GF-D8 (cell line): ENCODE data around the gene DDX41.
A peak's percentile ranks its signal among the peaks of the same experiment; 100 is the strongest.
"Not testable (repeated sequence)": the region's sequence is repeated elsewhere in the genome, so short reads cannot be mapped to it uniquely, and the experiment has no call there.

ENCODE experiments used
- DNase-seq: peaks from one replicate; lab custom pipeline; 2025; lab: John Stamatoyannopoulos, UW

The DDX41 gene

GRCh38 chr5:177498013-177498787 is 18.6 kb downstream of the DDX41 start:
- no peak for DNase-seq

DNA sequence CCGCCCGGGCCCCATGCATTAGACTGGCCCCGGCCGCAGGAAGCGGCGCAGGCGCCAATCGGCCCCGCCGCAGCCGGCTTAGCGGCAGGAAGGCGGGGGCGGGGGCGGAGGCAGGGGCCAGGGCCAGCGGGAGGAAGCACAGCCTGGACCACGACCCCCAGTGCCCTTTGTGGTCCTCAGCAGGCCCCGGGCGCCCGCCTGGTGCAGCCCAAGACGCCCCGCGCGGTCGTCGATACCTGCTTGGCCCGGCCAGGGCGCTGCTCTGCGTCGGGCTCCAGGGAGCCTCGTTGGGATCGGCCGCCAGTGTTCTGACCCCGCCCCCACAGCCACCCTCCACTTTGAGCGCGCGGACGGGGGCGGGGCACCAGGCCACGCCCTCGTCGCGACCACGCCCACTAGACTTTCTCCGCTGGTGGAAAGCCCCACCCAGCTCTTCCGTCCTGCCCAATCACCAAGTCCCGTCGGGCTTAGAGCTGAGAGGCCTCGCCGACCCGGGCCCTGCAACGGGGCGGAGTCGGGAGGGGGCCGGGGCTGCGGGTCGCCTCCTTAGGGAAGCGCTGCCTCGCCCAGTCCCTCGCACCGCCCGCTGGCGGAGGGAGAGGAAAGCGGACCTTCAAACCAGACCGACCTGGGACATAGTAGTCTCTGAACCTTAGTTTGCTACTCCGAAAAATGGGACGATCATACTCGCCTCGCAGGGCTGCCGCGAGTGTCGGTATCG is 19.3 kb downstream of the DDX41 start, which contains the start of gene PDLIM7:
PDLIM7 (minus strand) TSS at position 313 of the 721 bp plus-strand sequence. CDS start 1,092 bp downstream, outside the sequence.
- DNase-seq: peak; percentile 89

DNA sequence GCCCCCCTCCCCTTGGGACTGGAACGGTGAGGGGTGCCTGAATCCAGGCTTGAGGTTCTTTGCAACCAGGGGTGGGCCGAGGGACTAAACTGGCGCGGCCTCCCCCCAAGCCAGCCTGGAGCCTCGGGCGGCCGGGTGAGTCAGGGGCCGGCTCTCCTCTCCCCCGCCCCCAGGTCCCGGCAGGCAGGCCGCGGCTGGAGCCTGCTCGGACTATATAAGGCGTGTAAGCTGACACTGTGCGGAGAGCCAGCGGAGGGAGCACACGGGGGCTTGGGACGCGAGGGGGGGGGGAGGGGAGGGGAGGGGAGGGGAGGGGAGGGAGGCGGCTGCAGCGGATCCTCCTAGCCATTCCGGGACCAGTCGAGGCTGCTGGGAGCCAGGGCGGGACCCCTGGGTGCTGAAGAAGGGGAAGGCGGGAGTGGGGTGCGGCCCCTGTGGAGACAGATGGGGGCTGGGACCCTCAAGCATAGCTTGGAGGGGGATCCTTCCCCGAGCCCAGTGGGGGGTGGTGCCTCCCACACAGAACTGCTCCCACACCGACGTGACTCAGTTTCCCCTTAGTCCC is 20.0 kb downstream of the DDX41 start:
- DNase-seq: no peak

DNA sequence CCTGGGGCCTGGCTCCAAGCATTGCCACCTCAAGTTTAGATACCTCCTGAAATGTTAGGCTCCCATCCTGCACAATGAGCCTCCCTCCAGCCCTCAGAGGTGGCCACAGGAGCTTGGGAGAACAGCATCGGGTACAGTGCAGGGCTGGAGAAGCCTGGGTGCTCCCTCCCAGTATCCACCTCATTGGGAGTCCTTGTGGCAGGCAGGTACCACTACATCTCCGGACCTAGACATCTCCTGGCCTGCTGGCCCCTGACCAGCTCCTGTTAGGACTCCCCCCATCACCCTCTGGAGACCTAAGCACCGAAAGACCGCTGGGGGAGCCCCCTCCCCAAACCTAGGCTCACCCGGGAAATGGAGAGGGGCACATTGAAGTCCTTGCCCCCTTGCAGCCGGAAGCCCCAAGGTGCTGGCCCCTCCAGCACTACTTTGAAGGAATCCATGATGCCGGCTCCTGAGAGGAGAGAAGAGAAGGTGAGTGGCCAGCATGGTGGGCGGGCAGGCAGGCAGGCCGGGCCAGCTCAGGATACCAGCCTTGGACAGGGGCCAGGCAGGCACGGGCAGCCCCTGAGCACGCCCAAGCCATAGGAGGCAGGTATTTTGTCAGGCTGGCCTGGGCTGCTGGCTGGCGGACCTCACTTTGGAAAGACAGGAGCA is 20.6 kb downstream of the DDX41 start:
- no peak for DNase-seq

GRCh38 chr5:177495243-177496060 is 21.3 kb downstream of the DDX41 start:
- DNase-seq: no peak

DNA sequence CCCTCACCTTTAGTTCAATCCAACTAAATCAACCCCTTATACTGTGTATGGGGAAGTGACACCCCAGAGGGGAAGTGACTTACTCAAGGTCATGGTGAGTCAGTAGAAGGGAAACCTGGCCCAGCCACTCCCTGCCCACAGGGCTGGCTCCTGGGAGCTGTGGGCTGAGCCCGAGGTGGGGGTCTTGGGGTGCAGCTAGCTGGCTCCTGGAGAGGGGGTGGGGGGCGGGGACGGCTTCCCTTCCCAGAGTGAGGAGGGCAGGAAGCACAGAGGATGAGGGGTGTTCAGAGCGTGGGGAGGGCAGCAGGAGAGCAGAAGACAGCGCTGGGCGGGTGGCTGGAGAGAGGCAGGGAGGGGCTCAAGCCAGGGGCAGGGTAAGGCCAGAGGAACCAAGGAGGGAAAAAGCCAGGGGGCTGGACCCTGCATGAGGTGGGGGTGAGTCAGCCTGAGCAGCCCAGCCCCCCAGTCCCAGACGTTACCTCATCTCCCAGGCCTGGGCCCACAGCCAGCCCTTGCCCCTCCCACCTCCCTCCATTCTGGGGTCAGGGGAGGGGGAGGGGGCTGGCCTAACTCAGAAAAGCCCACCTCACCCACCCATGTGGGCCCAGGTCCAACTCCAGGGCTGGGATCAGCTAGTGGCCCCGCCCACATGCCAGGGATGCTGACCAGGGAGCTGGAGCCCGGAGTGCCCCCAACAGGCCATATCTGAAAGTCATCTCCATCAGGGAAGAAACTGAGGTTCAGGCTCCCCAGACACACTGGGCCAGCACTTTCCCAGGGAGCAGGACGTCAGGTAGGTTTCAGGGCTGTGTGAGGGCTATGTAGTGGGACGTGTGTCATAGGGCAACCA is 22.2 kb downstream of the DDX41 start:
- DNase-seq: peak; percentile 58

DNA sequence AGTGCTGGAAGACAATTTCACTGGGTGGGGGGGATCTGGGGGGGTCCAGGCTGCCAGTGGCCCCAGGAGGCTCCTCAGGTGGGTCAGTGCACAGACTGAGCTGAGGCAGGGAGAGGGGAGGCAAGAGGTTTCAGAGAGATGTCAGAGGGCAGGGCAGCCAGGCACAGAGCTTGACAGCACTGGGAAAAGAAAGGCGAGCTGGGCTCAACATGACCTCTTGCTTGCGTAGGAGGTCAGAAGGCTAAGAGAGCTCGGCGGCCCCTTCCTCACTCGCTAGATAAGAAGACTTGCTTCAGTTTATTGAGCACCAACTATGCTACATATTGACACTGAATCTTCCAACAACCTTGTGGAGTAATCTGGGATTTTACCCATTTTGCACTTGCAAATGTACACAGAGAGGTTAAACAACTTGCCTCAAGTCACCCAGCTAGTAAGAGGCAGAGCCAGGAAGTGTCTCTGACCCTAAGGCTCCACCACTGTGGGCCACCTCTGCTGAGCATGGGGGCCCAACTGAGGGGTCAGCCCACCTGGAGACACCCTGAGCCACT is 22.9 kb downstream of the DDX41 start:
- DNase-seq: no peak

DNA sequence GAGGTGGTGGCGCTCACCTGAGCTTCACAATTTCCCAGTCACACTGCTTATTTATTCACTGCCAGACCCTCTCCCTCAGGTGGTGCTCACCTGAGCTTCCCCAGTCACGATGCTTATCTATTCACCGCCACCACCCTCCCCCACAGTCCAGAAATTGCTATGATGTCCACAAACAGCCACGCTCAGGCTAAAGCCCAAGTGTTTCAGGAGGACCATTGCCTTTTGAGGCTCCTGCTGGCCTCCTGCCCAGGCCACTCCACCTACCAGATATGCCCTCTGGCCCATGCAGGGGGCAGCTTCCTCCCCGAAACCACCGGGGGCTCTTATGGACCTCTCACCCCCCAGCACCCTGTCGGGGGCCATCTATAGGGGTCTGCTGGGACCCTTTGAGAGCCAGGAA is 23.9 kb downstream of the DDX41 start:
- DNase-seq: no peak

GRCh38 chr5:177491983-177492746 is 24.6 kb downstream of the DDX41 start:
- no peak for DNase-seq

DNA sequence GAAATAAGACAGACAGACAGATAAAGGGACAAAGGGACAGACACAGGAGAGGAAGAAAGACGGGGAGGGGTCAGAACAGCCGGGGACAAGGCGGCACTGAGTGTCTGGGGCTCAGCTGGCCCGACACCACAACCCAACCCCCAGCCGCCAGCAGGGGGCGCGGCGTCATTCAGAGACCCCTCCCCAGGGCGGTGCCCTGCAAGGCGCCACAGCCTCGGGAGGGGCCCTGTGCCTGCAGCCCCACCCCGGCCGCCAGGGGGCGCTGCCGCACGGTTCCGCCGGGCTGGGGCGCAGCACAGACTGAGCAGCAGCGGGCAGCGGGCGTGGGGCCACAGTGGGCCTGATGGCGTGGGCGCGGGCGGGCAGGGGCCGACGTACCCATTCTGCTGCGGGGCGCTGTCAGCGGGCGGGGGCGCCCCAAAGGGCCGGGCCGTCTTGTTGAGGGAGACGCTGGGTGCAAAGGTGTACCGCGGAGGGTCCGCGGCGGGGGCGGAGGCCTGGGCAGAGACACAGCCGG is 25.3 kb downstream of the DDX41 start:
- DNase-seq: no peak

GRCh38 chr5:177490992-177491391 is 25.8 kb downstream of the DDX41 start:
- no peak for DNase-seq

GRCh38 chr5:177490311-177490991 is 26.3 kb downstream of the DDX41 start:
- DNase-seq: no peak

DNA sequence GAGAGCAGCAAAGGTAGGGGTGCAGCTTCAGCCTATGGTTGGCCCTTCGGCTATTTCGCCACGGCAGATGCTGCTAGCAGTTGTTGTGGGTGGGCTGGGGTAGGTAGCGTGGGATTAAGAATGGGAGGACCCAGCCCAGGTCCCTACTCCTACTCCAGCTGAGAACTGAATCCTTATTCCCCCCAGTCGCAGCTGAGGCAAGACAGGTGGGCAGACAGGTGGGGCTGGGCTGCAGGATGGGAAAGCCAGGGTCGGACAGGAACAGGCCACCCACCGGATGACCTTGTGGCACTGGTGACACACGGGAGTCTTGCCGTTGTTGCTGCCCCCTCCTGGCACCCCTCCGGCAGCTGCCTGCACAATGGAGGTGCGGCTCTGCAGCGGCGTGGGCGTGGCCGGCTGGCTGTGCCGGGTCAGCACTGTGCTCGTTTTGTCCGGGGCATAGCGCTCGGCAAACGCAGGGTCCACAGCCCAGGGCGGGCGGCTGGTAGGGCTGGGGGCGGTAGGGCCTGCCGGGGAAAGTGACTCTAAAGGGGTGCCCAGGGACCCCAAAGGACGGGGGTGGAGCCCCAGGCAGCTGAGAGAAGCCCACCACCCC is 27.5 kb downstream of the DDX41 start:
- no peak for DNase-seq

GRCh38 chr5:177487975-177488374 is 28.8 kb downstream of the DDX41 start:
- no peak for DNase-seq

GRCh38 chr5:177487144-177487543 is 29.6 kb downstream of the DDX41 start:
- DNase-seq: no peak

DNA sequence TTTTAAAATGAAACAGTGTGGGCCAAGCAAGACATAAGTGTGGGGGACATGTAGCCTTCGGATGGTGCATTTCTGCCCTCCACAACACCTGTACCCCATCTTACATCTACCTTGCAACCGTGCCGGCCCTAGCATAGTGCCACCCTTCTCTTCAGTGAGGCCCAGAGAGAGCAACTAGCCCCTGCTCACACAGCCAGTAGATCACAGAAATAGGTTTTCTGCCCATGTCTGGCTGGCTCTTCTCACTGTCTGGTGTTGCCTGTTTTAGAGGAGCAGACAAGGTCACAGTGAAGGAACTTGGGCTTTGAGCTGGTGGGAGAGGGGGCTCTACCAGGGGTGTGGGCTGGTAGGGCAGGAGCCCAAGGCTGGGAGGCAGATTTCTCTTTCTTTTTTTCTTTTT is 30.5 kb downstream of the DDX41 start:
- DNase-seq: no peak

GRCh38 chr5:177485753-177486152 is 31.0 kb downstream of the DDX41 start:
- not testable (repeated sequence) for DNase-seq

GRCh38 chr5:177484902-177485549 is 31.7 kb downstream of the DDX41 start:
- DNase-seq: no peak
